Measurements from ENCODE around the gene DIO3.

Gene DIO3

GRCh38 chr14:101559624-101560533 lies 1.4 kb upstream of the DIO3 start:
- H3K4me3 ChIP-seq = peak overlapping the region; percentile 67
- DNase-seq (ENCODE audit: low spot score) = no peak
- no peak for TF ChIP-seq CTCF (IDR thresholded peaks at IDR 0.05)
- peak overlapping the region in 1 of 2 donors; percentile 72 for H3K27ac ChIP-seq

- peak overlapping the region; percentile 67 for H3K4me3 ChIP-seq
- no peak for DNase-seq (ENCODE audit: low spot score)
- TF ChIP-seq CTCF (IDR thresholded peaks at IDR 0.05) = no peak
- peak overlapping the region in 1 of 2 donors; percentile 72 for H3K27ac ChIP-seq
Measured at GRCh38 chr14:101560534-101561113, 671 bp upstream of the DIO3 start.

GRCh38 chr14:101561897-101562490 lies 699 bp downstream of the DIO3 start:
- DNase-seq (ENCODE audit: low spot score) = no peak

GRCh38 chr14:101562659-101563351 lies 1.5 kb downstream of the DIO3 start:
- no peak for DNase-seq (ENCODE audit: low spot score)
- no peak for TF ChIP-seq CTCF (IDR thresholded peaks at IDR 0.05)
- Histone ChIP-seq H3K4me3 (no peak overlapping the region), H3K27ac (no peak overlapping the region)

More at GRCh38 chr14:101561897-101562490, 699 bp downstream of the DIO3 start:
- no peak for TF ChIP-seq CTCF (IDR thresholded peaks at IDR 0.05)
- no peak overlapping the region for H3K4me3 ChIP-seq
- no peak overlapping the region for H3K27ac ChIP-seq

GRCh38 chr14:101563352-101563653 lies 2.0 kb downstream of the DIO3 start:
- Histone ChIP-seq H3K4me3 (no peak overlapping the region), H3K27ac (no peak overlapping the region)
- no peak for DNase-seq (ENCODE audit: low spot score)
- no peak for TF ChIP-seq CTCF (IDR thresholded peaks at IDR 0.05)

- H3K4me3 ChIP-seq = no peak overlapping the region
Measured at GRCh38 chr14:101563654-101564443, 2.6 kb downstream of the DIO3 start.

More at GRCh38 chr14:101563654-101564443, 2.6 kb downstream of the DIO3 start:
- TF ChIP-seq CTCF (IDR thresholded peaks at IDR 0.05) = no peak
- H3K27ac ChIP-seq = no peak overlapping the region
- no peak for DNase-seq (ENCODE audit: low spot score)
